Measurements from ENCODE around the gene TBX21. TPM values are rescaled to one million over a fixed set of nuclear protein-coding genes. Genes with fewer than 3 reads are reported as not detected.

Gene TBX21
- total and polyA plus RNA-seq, 2 experiments from 2014 or later = not detected

DNA sequence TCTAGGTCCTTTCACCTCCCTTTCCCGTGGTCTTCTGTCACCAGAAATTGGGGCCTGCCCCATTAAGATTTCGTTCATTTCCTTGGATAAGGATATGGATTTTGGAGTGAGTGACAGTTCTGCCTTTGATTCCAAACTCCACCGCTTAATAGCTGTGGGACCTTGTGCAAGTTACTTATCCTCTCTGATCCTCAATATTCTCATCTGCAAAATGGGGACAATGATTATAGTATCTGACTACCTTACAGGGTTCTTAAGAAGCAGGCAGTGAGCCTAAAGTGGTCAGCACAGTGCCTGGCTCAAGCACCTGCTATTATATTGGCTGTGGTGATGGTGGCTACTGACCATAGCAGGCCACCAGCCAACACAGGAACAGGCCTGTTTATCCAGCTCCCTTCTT lies 23.4 kb upstream of the TBX21 start (continued):
- no peak for TF ChIP-seq ZNF114 (CRISPR knock-in tag; IDR thresholded peaks at IDR 0.05)

DNA sequence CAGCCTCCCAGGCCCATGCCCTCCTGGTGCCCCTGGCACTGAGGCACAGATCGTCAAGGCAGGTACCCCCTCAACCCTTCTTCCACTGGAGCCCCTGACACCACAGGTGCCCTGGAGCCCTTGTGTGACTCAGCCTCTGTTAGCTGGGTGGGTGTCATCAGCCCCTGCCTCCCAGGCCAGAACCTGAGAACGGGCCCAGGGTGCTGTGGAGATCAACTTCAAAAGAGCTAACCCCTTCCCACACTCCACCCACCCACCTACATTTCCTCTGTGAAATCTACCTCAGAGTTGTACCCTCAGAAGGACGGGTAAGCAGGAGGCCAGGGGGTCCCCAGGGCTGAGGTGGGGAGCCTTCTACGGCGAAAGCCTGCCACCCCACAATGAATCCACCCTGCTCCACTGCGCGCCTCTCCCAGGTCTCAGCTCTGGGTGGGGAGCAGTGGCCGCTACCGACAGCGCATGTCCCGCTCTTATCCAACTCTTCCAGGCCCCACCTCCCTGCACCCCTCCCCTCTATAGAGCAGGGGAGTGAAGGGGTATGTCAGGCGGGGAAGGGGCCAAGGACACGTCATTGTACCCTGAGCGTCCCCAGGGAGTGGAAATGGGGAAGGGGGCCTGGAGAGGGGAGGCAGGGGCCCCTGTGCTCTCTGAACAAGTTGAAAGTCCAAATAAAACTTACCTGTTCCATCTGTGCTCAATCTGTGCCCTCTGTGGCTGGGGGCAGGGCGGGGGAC lies 21.5 kb upstream of the TBX21 start:
- DNase-seq (ENCODE audit: low spot score) (no peak), ATAC-seq (no peak)
- Histone ChIP-seq H2AFZ (no peak overlapping the region), H3K4me2 (no peak overlapping the region), H3F3A (replicated peaks; ENCODE audit: low read depth) (peaks cover 7% of the 10 kb centered on the region; the same call in 1 of the 2 replicates), H3K4me3 (no peak overlapping the region), H4K20me1 (replicated peaks; ENCODE audit: insufficient read depth) (peaks cover 5% of the 10 kb centered on the region; the same call in 1 of the 2 replicates), H3K36me3 (ENCODE audit: insufficient read depth) (no peaks in the 10 kb centered on the region), H3K27me3 (ENCODE audit: insufficient read depth) (peaks cover 28% of the 10 kb centered on the region), H3K4me1 (ENCODE audit: insufficient read depth) (peaks cover 13% of the 10 kb centered on the region; the same call in 1 of the 2 replicates), H3K79me2 (replicated peaks; ENCODE audit: insufficient read depth) (no peaks in the 10 kb centered on the region), H3K9me2 (ENCODE audit: insufficient read depth) (no peaks in the 10 kb centered on the region), H3K27ac (ENCODE audit: low read depth) (no peak overlapping the region)
- Mint-ChIP-seq H3K27me3 (ENCODE audit: insufficient read depth, low read depth, poor library complexity) (peaks cover 28% of the 10 kb centered on the region), H3K36me3 (ENCODE audit: low read depth) (0 out of 3 replicates have a peak, but pooled peaks cover 3% of the 10 kb centered on the region), H3K27ac (no peak overlapping the region), H3K9me3 (no peaks in the 10 kb centered on the region), H3K4me1 (peaks cover 16% of the 10 kb centered on the region), H3K4me3 (no peak overlapping the region)
- TF ChIP-seq, protein P1, sequence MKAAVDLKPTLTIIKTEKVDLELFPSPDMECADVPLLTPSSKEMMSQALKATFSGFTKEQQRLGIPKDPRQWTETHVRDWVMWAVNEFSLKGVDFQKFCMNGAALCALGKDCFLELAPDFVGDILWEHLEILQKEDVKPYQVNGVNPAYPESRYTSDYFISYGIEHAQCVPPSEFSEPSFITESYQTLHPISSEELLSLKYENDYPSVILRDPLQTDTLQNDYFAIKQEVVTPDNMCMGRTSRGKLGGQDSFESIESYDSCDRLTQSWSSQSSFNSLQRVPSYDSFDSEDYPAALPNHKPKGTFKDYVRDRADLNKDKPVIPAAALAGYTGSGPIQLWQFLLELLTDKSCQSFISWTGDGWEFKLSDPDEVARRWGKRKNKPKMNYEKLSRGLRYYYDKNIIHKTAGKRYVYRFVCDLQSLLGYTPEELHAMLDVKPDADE (IDR thresholded peaks at IDR 0.05) = no peak
- TF ChIP-seq JUNB (IDR thresholded peaks at IDR 0.05; ENCODE audit: unreplicated experiment) (no peak), CREB1 (CRISPR knock-in tag; IDR thresholded peaks at IDR 0.05; ENCODE audit: low read depth) (no peak)

DNA sequence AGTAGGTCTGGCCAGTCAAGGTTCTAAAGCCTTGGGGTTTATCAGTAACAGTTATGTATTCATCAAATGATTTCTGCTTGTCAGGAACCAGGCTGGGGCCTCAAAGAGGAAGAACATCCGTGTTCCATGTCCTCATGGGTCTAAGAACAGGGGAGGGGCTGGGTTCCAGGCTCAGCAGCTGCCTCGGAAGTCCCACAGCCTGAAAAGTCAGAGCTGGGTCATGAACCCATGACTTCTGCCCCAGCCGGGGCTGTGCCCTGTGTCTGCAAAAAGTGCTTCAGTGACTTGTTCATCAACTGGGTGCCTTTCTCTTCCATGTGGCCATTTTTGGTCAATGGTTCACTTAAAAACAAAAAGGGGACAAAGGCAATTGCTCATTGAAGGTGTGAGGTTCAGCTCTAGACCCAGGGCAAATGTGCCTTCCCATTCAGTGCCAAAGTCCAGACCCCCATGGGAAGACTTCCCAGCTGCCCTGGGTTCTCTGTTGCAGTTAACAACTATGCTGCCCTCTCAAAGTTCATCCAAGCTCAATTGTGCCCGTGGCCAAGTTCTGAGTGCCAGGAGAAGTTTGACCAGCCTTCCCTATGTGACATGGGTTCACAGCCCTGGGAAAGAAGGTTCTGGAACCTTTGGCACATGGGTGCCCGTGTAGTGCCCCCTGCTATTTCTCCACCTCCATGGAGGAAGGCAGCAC lies 20.6 kb upstream of the TBX21 start:
- H3K36me3 ChIP-seq (ENCODE audit: insufficient read depth) = no peaks in the 10 kb centered on the region
- ATAC-seq (no peak), DNase-seq (ENCODE audit: low spot score) (no peak)
- no peak overlapping the region for H3K4me3 Mint-ChIP-seq
- H3K4me3 ChIP-seq = no peak overlapping the region
- peaks cover 5% of the 10 kb centered on the region; the same call in 1 of the 2 replicates for H4K20me1 ChIP-seq (replicated peaks; ENCODE audit: insufficient read depth)
- peaks cover 30% of the 10 kb centered on the region for H3K27me3 Mint-ChIP-seq (ENCODE audit: insufficient read depth, low read depth, poor library complexity)
- peaks cover 7% of the 10 kb centered on the region; the same call in 1 of the 2 replicates for H3F3A ChIP-seq (replicated peaks; ENCODE audit: low read depth)
- H3K79me2 ChIP-seq (replicated peaks; ENCODE audit: insufficient read depth) = no peaks in the 10 kb centered on the region
- no peak overlapping the region for H3K4me2 ChIP-seq
- H3K27ac Mint-ChIP-seq = no peak overlapping the region
- peaks cover 22% of the 10 kb centered on the region for H3K27me3 ChIP-seq (ENCODE audit: insufficient read depth)
- H3K4me1 ChIP-seq (ENCODE audit: insufficient read depth) = peaks cover 13% of the 10 kb centered on the region; the same call in 1 of the 2 replicates
- H2AFZ ChIP-seq = no peak overlapping the region
- H3K36me3 Mint-ChIP-seq (ENCODE audit: low read depth) = 0 out of 3 replicates have a peak, but pooled peaks cover 3% of the 10 kb centered on the region
- H3K9me3 Mint-ChIP-seq = no peaks in the 10 kb centered on the region
- no peaks in the 10 kb centered on the region for H3K9me2 ChIP-seq (ENCODE audit: insufficient read depth)
- H3K27ac ChIP-seq (ENCODE audit: low read depth) = no peak overlapping the region
- TF ChIP-seq, protein P2, sequence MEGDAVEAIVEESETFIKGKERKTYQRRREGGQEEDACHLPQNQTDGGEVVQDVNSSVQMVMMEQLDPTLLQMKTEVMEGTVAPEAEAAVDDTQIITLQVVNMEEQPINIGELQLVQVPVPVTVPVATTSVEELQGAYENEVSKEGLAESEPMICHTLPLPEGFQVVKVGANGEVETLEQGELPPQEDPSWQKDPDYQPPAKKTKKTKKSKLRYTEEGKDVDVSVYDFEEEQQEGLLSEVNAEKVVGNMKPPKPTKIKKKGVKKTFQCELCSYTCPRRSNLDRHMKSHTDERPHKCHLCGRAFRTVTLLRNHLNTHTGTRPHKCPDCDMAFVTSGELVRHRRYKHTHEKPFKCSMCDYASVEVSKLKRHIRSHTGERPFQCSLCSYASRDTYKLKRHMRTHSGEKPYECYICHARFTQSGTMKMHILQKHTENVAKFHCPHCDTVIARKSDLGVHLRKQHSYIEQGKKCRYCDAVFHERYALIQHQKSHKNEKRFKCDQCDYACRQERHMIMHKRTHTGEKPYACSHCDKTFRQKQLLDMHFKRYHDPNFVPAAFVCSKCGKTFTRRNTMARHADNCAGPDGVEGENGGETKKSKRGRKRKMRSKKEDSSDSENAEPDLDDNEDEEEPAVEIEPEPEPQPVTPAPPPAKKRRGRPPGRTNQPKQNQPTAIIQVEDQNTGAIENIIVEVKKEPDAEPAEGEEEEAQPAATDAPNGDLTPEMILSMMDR (conservative IDR thresholded peaks at IDR 0.05; ENCODE audit: low read depth in 2 of 2) = no peak
- TF ChIP-seq NANOG (IDR thresholded peaks at IDR 0.05; ENCODE audit: borderline replicate concordance) (no peak), POLR2AphosphoS5 (IDR thresholded peaks at IDR 0.05; ENCODE audit: low read depth) (no peak), ZNF114 (CRISPR knock-in tag; IDR thresholded peaks at IDR 0.05) (no peak), CREB1 (CRISPR knock-in tag; IDR thresholded peaks at IDR 0.05; ENCODE audit: low read depth) (no peak), EZH2phosphoT487 (IDR thresholded peaks at IDR 0.05; ENCODE audit: unreplicated experiment) (no peak), STAT1 (IDR thresholded peaks at IDR 0.05; ENCODE audit: unreplicated experiment) (no peak)
- TF ChIP-seq, protein P3, sequence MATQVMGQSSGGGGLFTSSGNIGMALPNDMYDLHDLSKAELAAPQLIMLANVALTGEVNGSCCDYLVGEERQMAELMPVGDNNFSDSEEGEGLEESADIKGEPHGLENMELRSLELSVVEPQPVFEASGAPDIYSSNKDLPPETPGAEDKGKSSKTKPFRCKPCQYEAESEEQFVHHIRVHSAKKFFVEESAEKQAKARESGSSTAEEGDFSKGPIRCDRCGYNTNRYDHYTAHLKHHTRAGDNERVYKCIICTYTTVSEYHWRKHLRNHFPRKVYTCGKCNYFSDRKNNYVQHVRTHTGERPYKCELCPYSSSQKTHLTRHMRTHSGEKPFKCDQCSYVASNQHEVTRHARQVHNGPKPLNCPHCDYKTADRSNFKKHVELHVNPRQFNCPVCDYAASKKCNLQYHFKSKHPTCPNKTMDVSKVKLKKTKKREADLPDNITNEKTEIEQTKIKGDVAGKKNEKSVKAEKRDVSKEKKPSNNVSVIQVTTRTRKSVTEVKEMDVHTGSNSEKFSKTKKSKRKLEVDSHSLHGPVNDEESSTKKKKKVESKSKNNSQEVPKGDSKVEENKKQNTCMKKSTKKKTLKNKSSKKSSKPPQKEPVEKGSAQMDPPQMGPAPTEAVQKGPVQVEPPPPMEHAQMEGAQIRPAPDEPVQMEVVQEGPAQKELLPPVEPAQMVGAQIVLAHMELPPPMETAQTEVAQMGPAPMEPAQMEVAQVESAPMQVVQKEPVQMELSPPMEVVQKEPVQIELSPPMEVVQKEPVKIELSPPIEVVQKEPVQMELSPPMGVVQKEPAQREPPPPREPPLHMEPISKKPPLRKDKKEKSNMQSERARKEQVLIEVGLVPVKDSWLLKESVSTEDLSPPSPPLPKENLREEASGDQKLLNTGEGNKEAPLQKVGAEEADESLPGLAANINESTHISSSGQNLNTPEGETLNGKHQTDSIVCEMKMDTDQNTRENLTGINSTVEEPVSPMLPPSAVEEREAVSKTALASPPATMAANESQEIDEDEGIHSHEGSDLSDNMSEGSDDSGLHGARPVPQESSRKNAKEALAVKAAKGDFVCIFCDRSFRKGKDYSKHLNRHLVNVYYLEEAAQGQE (IDR thresholded peaks at IDR 0.05; ENCODE audit: unreplicated experiment) = no peak
- H3K4me1 Mint-ChIP-seq = peaks cover 22% of the 10 kb centered on the region
